ENCODE results near the gene PTOV1.
A peak's percentile ranks its signal among the peaks of the same experiment; 100 is the strongest.

Gene PTOV1

GRCh38 chr19:49811328-49811727 is 39.6 kb upstream of the PTOV1 start:
- no peak for TF ChIP-seq CTCF (IDR thresholded peaks at IDR 0.05)
- no peak for TF ChIP-seq ZFX (IDR thresholded peaks at IDR 0.05; ENCODE audit: borderline replicate concordance)
- H3K27ac ChIP-seq = no peak overlapping the region

GRCh38 chr19:49812452-49812996 is 38.4 kb upstream of the PTOV1 start:
- TF ChIP-seq CTCF (IDR thresholded peaks at IDR 0.05) = no peak
- TF ChIP-seq ZFX (IDR thresholded peaks at IDR 0.05; ENCODE audit: borderline replicate concordance) = no peak
- H3K27ac ChIP-seq = peak overlapping the region; percentile 74

GRCh38 chr19:49812997-49813861 is 37.7 kb upstream of the PTOV1 start, which contains the start of gene FUZ:
Gene FUZ (minus strand): TSS chr19:49813292. CDS start chr19:49813106, 186 bp downstream.
- peak within 1 kb of the TSS; percentile 74 for H3K27ac ChIP-seq

GRCh38 chr19:49814010-49814409 is 36.9 kb upstream of the PTOV1 start:
- TF ChIP-seq ZFX (IDR thresholded peaks at IDR 0.05; ENCODE audit: borderline replicate concordance) = no peak
- TF ChIP-seq CTCF (IDR thresholded peaks at IDR 0.05) = no peak
- peak overlapping the region; percentile 74 for H3K27ac ChIP-seq

More at GRCh38 chr19:49812997-49813861, 37.7 kb upstream of the PTOV1 start, which contains the start of gene FUZ:
- no peak for TF ChIP-seq CTCF (IDR thresholded peaks at IDR 0.05)
- TF ChIP-seq ZFX (IDR thresholded peaks at IDR 0.05; ENCODE audit: borderline replicate concordance) = no peak

- peak overlapping the region; percentile 82 for H3K27ac ChIP-seq
- TF ChIP-seq ZFX (IDR thresholded peaks at IDR 0.05; ENCODE audit: borderline replicate concordance) (no peak), CTCF (IDR thresholded peaks at IDR 0.05) (no peak)
Measured at GRCh38 chr19:49816590-49816989, 34.4 kb upstream of the PTOV1 start.

GRCh38 chr19:49817964-49818648 is 32.9 kb upstream of the PTOV1 start, which contains the start of gene MED25:
Gene MED25 (plus strand): TSS chr19:49818289. CDS start chr19:49818342, 53 bp downstream.
- H3K27ac ChIP-seq = peak within 1 kb of the TSS; percentile 82
- 0 out of 2 replicates have a peak, but pooled peaks have one; percentile 6 for TF ChIP-seq CTCF (IDR thresholded peaks at IDR 0.05)
- TF ChIP-seq ZFX (IDR thresholded peaks at IDR 0.05; ENCODE audit: borderline replicate concordance) = no peak

Data from 22Rv1 (cell line).